HG03575 (cell line): ENCODE results near the gene DOCK1.

ENCODE experiments used
- ATAC-seq: cut with Tn5 transposase; IDR thresholded peaks from one replicate; pipeline ENCODE4 v1.9.1; 2021; ENCODE audit not compliant: unreplicated experiment, insufficient number of reproducible peaks, low FRiP score; ENCODE audit errors: extremely low read depth

The DOCK1 gene

GRCh38 chr10:126975221-126975620 is 70.0 kb downstream of the DOCK1 start:
- no peak for ATAC-seq

GRCh38 chr10:126977216-126977615 is 72.0 kb downstream of the DOCK1 start:
- ATAC-seq = no peak

DNA sequence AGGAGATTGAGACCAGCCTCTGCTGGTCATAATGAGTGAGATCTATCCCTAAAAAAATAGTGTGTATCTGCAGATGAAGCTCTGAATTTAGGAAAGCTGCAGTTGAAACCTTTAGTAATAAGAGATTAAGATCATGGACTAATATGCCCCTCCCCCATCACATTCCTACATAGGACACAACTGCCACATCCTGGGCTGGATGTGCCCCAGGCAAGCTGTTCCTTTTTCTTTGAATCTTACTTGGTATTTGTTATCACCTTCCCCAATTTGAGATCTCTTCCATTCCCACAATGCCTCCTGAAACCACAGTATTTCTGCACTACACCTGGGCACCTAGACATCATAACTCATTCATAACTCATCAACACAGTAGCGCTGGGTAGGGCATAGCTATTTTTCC is 74.1 kb downstream of the DOCK1 start:
- ATAC-seq = no peak

DNA sequence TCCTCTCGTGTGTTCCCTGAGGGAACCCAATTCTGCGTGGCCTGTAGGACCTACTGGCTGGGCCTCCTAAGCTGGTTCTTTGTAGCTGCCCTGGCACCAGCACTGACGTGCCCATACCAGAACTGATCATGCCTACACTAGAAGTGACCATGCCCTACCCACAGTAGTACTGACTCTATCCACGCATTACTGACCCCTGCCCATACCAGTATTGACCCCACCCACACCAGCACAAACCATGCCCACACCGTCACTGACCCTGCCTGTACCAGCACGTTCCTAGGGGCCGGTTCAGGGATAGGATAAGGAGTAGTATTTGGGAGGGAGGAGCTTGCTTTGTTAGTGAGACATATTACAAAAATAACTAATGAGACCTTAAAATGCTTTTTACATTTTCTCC is 88.0 kb downstream of the DOCK1 start:
- no peak for ATAC-seq

DNA sequence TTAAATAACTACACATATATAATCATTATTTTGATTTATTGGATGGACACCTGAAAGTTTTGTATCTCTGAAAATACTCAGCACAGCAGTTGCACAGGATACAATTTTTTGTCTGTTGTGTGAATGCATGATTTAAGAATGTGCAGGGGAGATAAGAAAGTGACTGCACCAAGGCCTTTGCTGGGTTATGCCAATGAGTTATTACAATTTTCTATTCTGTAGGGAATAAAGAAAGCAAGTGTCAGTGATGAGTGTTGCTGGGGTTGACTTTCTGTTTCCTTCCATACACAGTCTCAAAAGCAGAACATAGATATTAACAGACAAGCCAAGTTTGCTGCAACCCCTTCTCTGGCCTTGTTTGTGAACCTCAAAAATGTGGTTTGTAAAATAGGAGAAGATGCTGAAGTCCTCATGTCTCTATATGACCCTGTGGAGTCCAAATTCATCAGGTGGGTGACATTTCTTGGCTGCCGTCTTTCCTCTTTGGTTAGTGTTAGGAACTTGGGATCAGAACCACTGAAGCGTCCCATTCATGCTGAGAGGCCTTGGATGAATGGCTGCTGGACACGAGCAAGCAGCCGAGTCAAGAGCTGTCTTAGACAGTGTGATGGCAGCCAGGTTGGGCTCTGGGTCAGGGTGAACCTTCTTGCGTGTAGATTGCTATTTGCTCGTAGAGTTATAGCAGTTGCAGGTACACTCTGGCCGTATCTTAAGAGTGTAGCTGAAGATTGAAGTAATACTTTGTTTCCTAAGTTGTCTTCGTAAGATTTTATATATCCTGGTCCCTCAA is 92.8 kb downstream of the DOCK1 start:
- no peak for ATAC-seq

DNA sequence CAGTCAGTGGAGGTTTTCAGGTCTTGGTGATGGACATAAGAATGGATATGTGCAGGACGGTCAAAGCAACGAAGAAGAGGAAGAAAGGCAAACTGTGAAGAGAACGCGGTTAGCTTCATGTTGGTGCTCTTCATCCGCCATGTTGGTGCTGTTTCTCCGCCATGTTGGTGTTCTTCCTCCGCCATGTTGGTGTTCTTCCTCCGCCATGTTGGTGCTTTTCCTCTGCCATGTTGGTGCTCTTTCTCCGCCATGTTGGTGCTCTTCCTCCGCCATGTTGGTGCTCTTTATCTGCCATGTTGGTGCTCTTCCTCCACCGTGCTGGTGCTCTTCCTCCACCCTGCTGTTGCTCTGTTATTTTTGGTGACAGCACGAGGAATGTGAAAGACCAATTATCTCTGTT is 95.4 kb downstream of the DOCK1 start:
- ATAC-seq = no peak

DNA sequence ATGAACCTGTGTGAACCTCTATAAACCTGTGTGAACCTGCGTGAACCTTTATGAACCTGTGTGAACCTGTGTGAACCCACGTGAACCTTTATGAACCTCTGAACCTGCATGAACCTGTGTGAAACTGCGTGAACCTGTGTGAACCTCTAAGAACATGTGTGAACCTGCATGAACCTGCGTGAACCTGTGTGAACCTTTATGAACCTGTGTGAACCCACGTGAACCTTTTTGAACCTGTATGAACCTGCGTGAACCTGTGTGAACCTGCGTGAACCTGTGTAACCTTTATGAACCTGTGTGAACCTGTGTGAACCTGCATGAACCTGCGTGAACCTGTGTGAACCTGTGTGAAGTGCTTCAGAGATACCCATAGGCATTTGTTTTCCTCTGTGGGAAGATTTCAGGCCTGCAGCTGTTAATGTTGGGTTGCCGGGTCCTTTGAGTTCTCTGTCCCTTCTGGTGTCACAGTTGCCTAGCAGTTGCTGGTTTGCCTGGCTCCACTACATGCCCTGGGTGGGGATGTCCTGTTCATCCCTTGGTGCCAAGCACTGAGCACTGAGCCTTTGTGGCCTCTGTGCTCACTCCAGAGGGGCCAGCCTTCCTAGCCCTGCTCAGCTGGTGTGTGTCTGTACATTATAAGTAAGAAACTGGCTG is 97.9 kb downstream of the DOCK1 start:
- no peak for ATAC-seq

- no peak for ATAC-seq
These were observed 101.2 kb downstream of the DOCK1 start for GRCh38 chr10:127006453-127006852.

DNA sequence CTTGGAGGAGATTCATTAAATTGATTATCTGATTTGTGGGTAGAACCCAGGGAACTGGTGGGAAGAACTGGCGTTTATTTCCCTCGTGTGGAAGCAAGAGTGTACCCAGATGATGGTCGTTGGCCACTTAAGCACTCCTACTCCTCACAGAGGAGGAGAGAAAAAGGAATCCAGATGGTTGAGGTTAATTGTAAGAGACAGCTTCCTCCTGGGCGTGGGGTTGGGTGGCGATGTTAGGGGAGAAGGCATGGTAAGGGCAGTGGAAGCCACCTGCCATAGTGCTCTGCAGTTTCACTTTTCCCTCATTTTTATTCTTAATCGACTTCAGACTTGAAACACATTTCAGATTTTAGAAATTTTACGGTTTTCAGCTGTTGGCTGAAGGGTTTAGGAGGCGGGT is 104.1 kb downstream of the DOCK1 start:
- no peak for ATAC-seq

DNA sequence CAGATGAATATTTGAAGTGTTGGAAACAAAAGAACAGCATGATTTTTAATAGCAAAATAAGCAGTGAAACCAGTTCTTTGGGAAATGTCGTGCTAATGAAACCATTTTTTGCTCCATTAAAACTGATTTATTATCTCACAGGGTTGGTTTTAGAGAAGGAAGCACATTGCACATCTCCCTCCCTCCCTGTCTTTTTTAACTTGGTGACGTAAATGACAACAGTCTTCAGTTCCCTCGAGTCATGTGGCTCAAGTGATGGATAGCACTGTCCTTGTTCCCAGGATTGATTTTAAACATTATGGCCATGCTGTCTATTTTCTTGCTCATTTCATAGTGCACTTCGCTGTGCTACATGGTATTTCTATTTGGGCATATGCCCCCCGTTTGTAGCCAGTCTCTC is 105.9 kb downstream of the DOCK1 start:
- ATAC-seq = no peak

- no peak for ATAC-seq
These were observed 107.0 kb downstream of the DOCK1 start for GRCh38 chr10:127012071-127012768.

GRCh38 chr10:127012769-127013152 is 107.5 kb downstream of the DOCK1 start:
- ATAC-seq = no peak

DNA sequence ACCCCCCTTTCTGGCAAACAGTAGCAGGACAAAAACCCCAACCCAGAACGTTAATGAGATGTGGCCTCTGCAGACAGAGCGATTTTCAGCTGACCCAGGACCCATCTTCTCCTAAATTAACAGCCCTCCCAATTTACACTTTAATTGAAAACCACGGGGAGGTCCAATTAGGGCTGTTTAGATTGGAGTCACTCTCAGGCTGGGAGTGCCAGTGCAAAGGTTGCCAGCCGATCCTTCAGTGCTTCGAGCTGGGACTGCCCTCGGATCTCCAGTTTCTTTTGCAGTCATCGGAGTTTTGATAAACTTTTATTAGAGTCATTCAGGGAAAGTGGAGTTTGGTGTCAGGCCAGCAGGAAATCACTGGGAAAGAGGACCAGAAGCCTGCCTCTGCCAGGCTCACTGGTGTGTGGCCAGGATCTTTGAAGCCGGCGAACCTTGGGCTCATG is 108.0 kb downstream of the DOCK1 start:
- no peak for ATAC-seq

GRCh38 chr10:127013691-127014473 is 108.7 kb downstream of the DOCK1 start:
- no peak for ATAC-seq

DNA sequence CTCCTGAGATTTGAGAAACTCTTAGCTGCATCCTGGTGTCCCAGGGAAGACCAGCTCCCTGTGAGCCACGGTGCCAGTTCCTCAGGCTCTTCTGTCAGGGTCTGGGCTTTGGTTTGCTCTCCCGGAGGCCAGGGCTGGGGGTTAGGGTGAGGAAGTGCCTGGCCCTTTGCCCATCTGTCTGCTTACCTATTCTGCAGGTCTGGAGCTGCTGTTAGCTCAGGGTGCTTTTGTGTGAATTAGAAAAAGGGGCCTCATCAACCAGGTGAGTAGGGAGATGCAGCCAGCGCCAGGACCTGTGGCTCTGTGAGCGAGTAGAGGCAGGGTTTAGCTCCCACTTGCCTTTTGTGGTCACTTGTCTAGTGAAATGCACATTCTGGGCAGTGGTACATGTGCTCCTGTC is 109.4 kb downstream of the DOCK1 start:
- no peak for ATAC-seq

GRCh38 chr10:127015373-127015772 is 110.1 kb downstream of the DOCK1 start:
- no peak for ATAC-seq

DNA sequence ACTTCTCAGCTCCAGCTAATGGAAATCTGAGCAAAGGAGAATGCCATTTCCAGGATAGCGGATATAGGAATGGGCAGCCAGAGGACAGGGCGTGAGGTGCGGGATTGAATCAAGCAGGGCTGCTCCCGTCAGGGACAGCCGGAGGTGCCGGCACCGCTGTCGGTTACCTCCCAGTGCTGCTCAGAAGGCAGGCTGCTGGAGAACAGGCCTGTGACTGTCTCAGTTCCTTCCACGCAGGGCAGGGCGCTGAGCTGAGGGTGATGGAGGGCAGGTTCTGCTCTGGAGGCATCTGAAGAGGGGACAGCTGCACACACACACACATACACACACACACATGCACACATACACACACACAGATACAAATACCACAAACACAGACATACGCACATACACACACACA is 111.1 kb downstream of the DOCK1 start:
- ATAC-seq = no peak

DNA sequence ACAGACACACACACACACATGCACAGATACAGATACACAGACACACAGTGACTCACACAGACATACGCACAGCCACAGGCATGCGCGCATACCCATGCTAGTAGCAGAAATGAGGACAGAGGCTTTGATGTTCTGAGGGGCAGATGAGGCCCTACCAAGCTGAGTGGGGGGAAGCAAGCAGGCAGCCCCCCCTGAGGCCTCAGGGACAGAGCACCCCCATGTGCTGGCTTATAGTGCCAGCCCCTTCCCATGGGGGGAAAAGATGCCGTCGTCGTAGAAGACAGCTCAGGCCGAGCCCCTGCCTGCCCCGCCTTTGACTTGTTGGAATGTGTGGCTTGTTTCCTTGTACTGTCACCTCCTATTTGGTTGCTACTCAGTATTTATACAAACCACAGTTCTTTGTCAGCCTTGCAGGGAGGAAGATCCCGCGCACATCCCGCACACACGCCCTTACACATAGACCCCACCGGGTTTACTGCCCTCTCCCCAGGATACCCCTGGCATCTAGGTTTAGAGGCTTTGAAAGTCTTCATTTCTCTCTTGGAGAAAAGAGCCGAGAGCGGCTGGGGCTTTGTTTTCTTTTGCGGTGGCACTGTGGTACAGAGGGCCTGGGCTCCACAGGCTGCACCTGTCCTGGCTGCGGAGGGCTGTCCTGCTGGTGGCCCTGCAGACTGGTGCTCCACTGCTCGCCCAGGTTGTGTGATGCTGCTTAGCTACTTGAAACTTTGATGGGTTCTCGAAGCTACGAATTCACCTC is 112.5 kb downstream of the DOCK1 start:
- ATAC-seq = no peak

GRCh38 chr10:127018298-127018650 is 113.0 kb downstream of the DOCK1 start:
- ATAC-seq = no peak
